GF-D8 (cell line): ENCODE data around the gene MCF2.
"Not testable (repeated sequence)": the region's sequence is repeated elsewhere in the genome, so short reads cannot be mapped to it uniquely, and the experiment has no call there.

Experiments used
- DNase-seq: peaks from one replicate; lab custom pipeline; 2025; lab: John Stamatoyannopoulos, UW

Gene MCF2

GRCh38 chrX:139708067-139708466, at the start of gene MCF2:
Gene MCF2, minus strand, starts transcription at chrX:139708167. Its CDS starts 56,423 bp downstream, at chrX:139651744.
- DNase-seq: no peak

- no peak for DNase-seq
Measured at GRCh38 chrX:139751053-139751452, 43.1 kb upstream of the MCF2 start.

- no peak for DNase-seq
Measured at GRCh38 chrX:139750390-139750789, 42.4 kb upstream of the MCF2 start.

- DNase-seq: no peak
Measured at GRCh38 chrX:139739138-139739537, 31.2 kb upstream of the MCF2 start.

- DNase-seq: no peak
Measured at GRCh38 chrX:139738581-139738980, 30.6 kb upstream of the MCF2 start.

- no peak for DNase-seq
Measured at GRCh38 chrX:139736151-139736550, 28.2 kb upstream of the MCF2 start.

GRCh38 chrX:139734996-139735395, 27.0 kb upstream of the MCF2 start:
- DNase-seq: no peak

GRCh38 chrX:139725720-139726119, 17.8 kb upstream of the MCF2 start:
- no peak for DNase-seq

GRCh38 chrX:139724626-139725025, 16.7 kb upstream of the MCF2 start:
- no peak for DNase-seq

GRCh38 chrX:139720979-139721378, 13.0 kb upstream of the MCF2 start:
- no peak for DNase-seq

GRCh38 chrX:139720136-139720535, 12.2 kb upstream of the MCF2 start:
- DNase-seq: no peak

- no peak for DNase-seq
Measured at GRCh38 chrX:139702658-139703057, 5.3 kb downstream of the MCF2 start.

- DNase-seq: no peak
Measured at GRCh38 chrX:139692908-139693307, 15.1 kb downstream of the MCF2 start.

GRCh38 chrX:139692506-139692849, 15.5 kb downstream of the MCF2 start:
- DNase-seq: no peak

- no peak for DNase-seq
Measured at GRCh38 chrX:139691843-139692505, 16.0 kb downstream of the MCF2 start.

GRCh38 chrX:139691493-139691842, 16.5 kb downstream of the MCF2 start:
- no peak for DNase-seq

- DNase-seq: not testable (repeated sequence)
Measured at GRCh38 chrX:139685175-139685574, 22.8 kb downstream of the MCF2 start.

- no peak for DNase-seq
Measured at GRCh38 chrX:139680356-139680755, 27.6 kb downstream of the MCF2 start.

GRCh38 chrX:139647597-139647996, 60.4 kb downstream of the MCF2 start:
- DNase-seq: no peak

- DNase-seq: no peak
Measured at GRCh38 chrX:139642241-139642927, 65.6 kb downstream of the MCF2 start.

- DNase-seq: no peak
Measured at GRCh38 chrX:139640259-139640658, 67.7 kb downstream of the MCF2 start.

GRCh38 chrX:139639253-139639652, 68.7 kb downstream of the MCF2 start:
- no peak for DNase-seq

GRCh38 chrX:139600105-139600504, 107.9 kb downstream of the MCF2 start:
- DNase-seq: no peak

- no peak for DNase-seq
Measured at GRCh38 chrX:139596068-139596467, 111.9 kb downstream of the MCF2 start.
